Kidney (tissue), 14 donors: Measurements from ENCODE around the gene AKR1A1. TPM values are rescaled to one million over a fixed set of nuclear protein-coding genes. Genes with fewer than 3 reads are reported as not detected.
A peak's percentile ranks its signal among the peaks of the same experiment; 100 is the strongest.

Experiments
- DNase-seq, 5 donors: peaks; one replicate each; pipeline ENCODE4 v3.0.0-alpha.2; 2013 to 2020
- FAIRE-seq: peaks from 2 replicates; lab custom pipeline; 2012; peaks lifted over from hg19 to GRCh38; lab: Jason Lieb, UNC
- H3K27ac ChIP-seq, 2 donors: one replicate each; pipeline ENCODE4 v1.7.0; 2013; ENCODE audit warnings: low read depth in 2 of 2, low read length in 2 of 2, inconsistent platforms in 1 of 2
- H3K27me3 ChIP-seq: one replicate; pipeline ENCODE4 v1.7.1; 2013; ENCODE audit warnings: low read length, inconsistent platforms; ENCODE audit not compliant: control insufficient read depth, insufficient read depth
- H3K36me3 ChIP-seq, 3 donors: one replicate each; pipeline versions ENCODE4 v1.7.0 to v1.7.1; 2013; ENCODE audit warnings: low read length in 3 of 3, control low read depth in 1 of 3, inconsistent platforms in 1 of 3; ENCODE audit not compliant: insufficient read depth in 3 of 3, control insufficient read depth in 2 of 3
- H3K4me1 ChIP-seq, 3 donors: one replicate each; pipeline versions ENCODE4 v1.7.0 to v1.7.1; 2013; ENCODE audit warnings: low read length in 3 of 3, inconsistent platforms in 1 of 3, low read depth in 1 of 3; ENCODE audit not compliant: control insufficient read depth in 2 of 3, insufficient read depth in 2 of 3
- H3K4me3 ChIP-seq, 3 donors: one replicate each; pipeline versions ENCODE4 v1.7.0 to v1.8.1; 2013; ENCODE audit warnings: low read length in 3 of 3, control low read depth in 1 of 3, inconsistent platforms in 1 of 3
- H3K9ac ChIP-seq, 3 donors: one replicate each; pipeline versions ENCODE4 v1.7.0 to v1.7.1; 2013; ENCODE audit warnings: low read length in 3 of 3, control low read depth in 1 of 3, inconsistent platforms in 1 of 3
- H3K9me3 ChIP-seq, 3 donors: one replicate each; pipeline versions ENCODE4 v1.7.0 to v1.7.1; 2013; ENCODE audit warnings: low read length in 3 of 3, control low read depth in 1 of 3, inconsistent platforms in 1 of 3; ENCODE audit not compliant: control insufficient read depth in 2 of 3, insufficient read depth in 1 of 3
- CTCF ChIP-seq: IDR thresholded peaks from 3 replicates; pipeline ENCODE4 v1.5.1; 2012; ENCODE audit warnings: mild to moderate bottlenecking, moderate library complexity, borderline replicate concordance; ENCODE audit not compliant: insufficient read depth; ENCODE audit errors: extremely low read depth
- intact Hi-C: fragments of 100-400 bp; cut with DNase I; formaldehyde crosslinking; loops from one replicate; pipeline ENCODE4 v1.11.1; 2022
- polyA plus RNA-seq: library from polyadenylated mRNA; stranded (reverse); fragments of 350-450 nt; fragmentation: Illumina TruSeq; extraction: RNeasy Lipid Tissue Mini Kit (QIAGEN cat#74804); gene quantifications from one replicate; pipeline ENCODE4 v1.2.3, GENCODE V29; 2014; ENCODE audit warnings: low read depth, low replicate concordance; ENCODE audit not compliant: insufficient read depth
- total RNA-seq: library from RNA; stranded (reverse); fragmentation: NEBNext Ultra II Directional; extraction: Animal tissue kit (Norgen Biotek cat#: 25700); gene quantifications from one replicate; pipeline ENCODE4 v1.2.1, GENCODE V29; 2021
- donor health status: control.
- donor health status: control.
- donor health status: control.
- donor health status: control.
- donor health status: control.
- donor health status: DM: yes; HTN: yes; CAD: no.
- donor health status: Normal renal cell carcinoma (clear cell type).

AKR1A1 gene
- total and polyA plus RNA-seq, 2 donors from 2014 or later: 147 to 431 TPM

- DNase-seq (no peak), FAIRE-seq (no peak)
- H3K9ac ChIP-seq: peak overlapping the region in 2 of 3 donors; percentile 60 to 91
- no peaks in the 10 kb centered on the region for H3K36me3 ChIP-seq
- no peaks in the 10 kb centered on the region for H3K27me3 ChIP-seq
- H3K4me1 ChIP-seq: peaks cover 0 to 6% (median 0%) of the 10 kb centered on the region in 3 donors
- H3K27ac ChIP-seq: no peak overlapping the region
- H3K9me3 ChIP-seq: no peaks in the 10 kb centered on the region
- H3K4me3 ChIP-seq: peak overlapping the region; percentile 90 to 99 (median 94)
- TF ChIP-seq CTCF: no peak
- intact Hi-C loops: no loop called here
These were observed 35.0 kb downstream of the AKR1A1 start for GRCh38 chr1:45585496-45586075.

- Histone ChIP-seq H3K4me3 (no peak overlapping the region), H3K36me3 (no peaks in the 10 kb centered on the region), H3K9ac (no peak overlapping the region), H3K9me3 (no peaks in the 10 kb centered on the region), H3K27ac (no peak overlapping the region), H3K27me3 (no peaks in the 10 kb centered on the region), H3K4me1 (peaks cover 0 to 6% (median 0%) of the 10 kb centered on the region in 3 donors)
- no peak for TF ChIP-seq CTCF
- intact Hi-C loops: no loop called here
- FAIRE-seq (no peak), DNase-seq (no peak)
These were observed 36.1 kb downstream of the AKR1A1 start for GRCh38 chr1:45586769-45587168.

- DNase-seq (no peak), FAIRE-seq (no peak)
- Histone ChIP-seq H3K9ac (no peak overlapping the region), H3K36me3 (peaks cover 0 to 6% (median 0%) of the 10 kb centered on the region in 3 donors), H3K4me1 (peaks cover 0 to 6% (median 0%) of the 10 kb centered on the region in 3 donors), H3K27me3 (no peaks in the 10 kb centered on the region), H3K27ac (peak overlapping the region in 1 of 2 donors; percentile 5), H3K4me3 (no peak overlapping the region), H3K9me3 (no peaks in the 10 kb centered on the region)
- intact Hi-C loops: no loop called here
- TF ChIP-seq CTCF: no peak
These were observed 39.2 kb downstream of the AKR1A1 start for GRCh38 chr1:45589861-45590260.
